ENCODE results near the gene YEATS4. TPM values are rescaled to one million over a fixed set of nuclear protein-coding genes. Genes with fewer than 3 reads are reported as not detected.

YEATS4 gene
- total RNA-seq, 2 donors from 2014 or later: 16.4 to 18.2 TPM

DNA sequence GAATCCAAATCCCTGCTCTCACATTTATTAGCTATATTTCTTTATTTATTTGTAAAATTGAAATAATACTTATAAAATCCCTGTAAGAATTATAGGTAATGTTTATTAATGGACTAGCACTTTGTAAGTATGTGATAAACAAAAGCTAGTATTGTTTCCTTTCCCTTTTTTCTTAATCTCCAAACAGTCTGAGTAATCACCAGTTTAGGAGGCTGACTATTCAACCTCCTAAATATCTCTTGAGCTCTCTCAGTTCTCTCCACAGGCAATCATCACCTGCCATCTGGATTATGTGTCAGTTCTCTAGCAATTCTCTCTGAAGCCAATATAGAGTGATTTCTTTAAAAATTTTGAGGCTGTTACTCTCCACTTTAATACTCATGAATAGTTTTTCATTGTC, 20.6 kb upstream of the YEATS4 start:
- no peaks in the 10 kb centered on the region for H3K9me3 ChIP-seq
- intact Hi-C loops (cut with DNase I): no loop called here
- no peak overlapping the region for H3K9ac ChIP-seq (ENCODE audit: low read depth in 2 of 2, low read length in 2 of 2)
- DNase-seq: no peak
- no peaks in the 10 kb centered on the region for H3K4me1 ChIP-seq
- peak overlapping the region; percentile 37 for H3K27ac ChIP-seq
- no peaks in the 10 kb centered on the region for H3K27me3 ChIP-seq
- no peaks in the 10 kb centered on the region for H3K36me3 ChIP-seq
- TF ChIP-seq CTCF (IDR thresholded peaks at IDR 0.05): no peak
- H3K4me3 ChIP-seq: no peak overlapping the region

DNA sequence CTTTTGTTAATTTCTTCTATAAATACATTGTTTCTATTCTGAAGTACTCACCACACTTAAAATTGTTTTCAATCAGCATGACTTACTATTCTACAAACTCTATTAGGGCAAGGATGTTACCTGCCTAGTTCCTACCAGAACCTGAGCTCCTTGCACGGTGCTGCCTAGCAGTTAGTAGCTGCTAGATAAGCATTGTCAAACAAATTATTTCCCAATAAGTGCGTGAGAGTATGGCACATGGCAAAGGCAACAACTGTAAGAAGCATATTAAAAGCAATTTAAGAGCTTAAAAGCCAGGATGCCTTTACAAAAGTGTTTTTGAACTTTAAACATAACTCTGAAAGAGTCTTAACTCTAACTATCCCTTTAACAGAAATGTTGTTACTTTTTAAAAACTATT, 19.5 kb upstream of the YEATS4 start:
- no peaks in the 10 kb centered on the region for H3K9me3 ChIP-seq
- no peak for TF ChIP-seq CTCF (IDR thresholded peaks at IDR 0.05)

GRCh38 chr12:69341328-69341727, 18.2 kb upstream of the YEATS4 start:
- no peak overlapping the region for H3K27ac ChIP-seq
- H3K36me3 ChIP-seq: no peaks in the 10 kb centered on the region
- no peak overlapping the region for H3K9ac ChIP-seq (ENCODE audit: low read depth in 2 of 2, low read length in 2 of 2)
- no peaks in the 10 kb centered on the region for H3K9me3 ChIP-seq
- H3K27me3 ChIP-seq: no peaks in the 10 kb centered on the region
- DNase-seq: no peak
- no peak for TF ChIP-seq CTCF (IDR thresholded peaks at IDR 0.05)
- intact Hi-C loops (cut with DNase I): no loop called here
- no peak overlapping the region for H3K4me3 ChIP-seq
- H3K4me1 ChIP-seq: no peaks in the 10 kb centered on the region

More for the DNA sequence above, 19.5 kb upstream of the YEATS4 start:
- DNase-seq: no peak
- no peaks in the 10 kb centered on the region for H3K4me1 ChIP-seq
- intact Hi-C loops (cut with DNase I): no loop called here
- no peak overlapping the region for H3K4me3 ChIP-seq
- H3K27me3 ChIP-seq: no peaks in the 10 kb centered on the region
- no peak overlapping the region for H3K27ac ChIP-seq
- H3K36me3 ChIP-seq: no peaks in the 10 kb centered on the region
- H3K9ac ChIP-seq (ENCODE audit: low read depth in 2 of 2, low read length in 2 of 2): no peak overlapping the region

DNA sequence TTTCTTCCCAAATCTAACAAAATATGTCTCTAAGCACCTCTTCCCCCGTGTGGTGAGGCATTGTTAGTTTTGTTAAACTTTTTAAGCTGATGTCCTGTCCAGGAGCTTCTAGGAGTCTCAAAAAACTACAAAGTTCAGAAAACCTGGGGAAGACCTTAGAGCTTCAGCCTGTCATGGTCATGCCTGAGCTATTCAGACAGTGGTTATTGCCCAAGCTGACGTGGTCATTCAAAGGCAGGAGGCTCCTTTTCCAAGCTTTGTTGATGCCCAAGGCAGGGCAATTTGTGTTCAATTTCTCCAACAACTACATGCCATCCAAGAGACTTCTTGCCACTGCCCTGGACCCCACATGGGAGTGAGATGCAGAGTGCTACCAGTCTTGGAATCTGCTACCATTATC, 17.1 kb upstream of the YEATS4 start:
- no peaks in the 10 kb centered on the region for H3K9me3 ChIP-seq
- no peak for DNase-seq
- intact Hi-C loops (cut with DNase I): no loop called here
- H3K9ac ChIP-seq (ENCODE audit: low read depth in 2 of 2, low read length in 2 of 2): no peak overlapping the region
- no peaks in the 10 kb centered on the region for H3K27me3 ChIP-seq
- H3K36me3 ChIP-seq: no peaks in the 10 kb centered on the region
- no peaks in the 10 kb centered on the region for H3K4me1 ChIP-seq
- H3K27ac ChIP-seq: no peak overlapping the region
- no peak for TF ChIP-seq CTCF (IDR thresholded peaks at IDR 0.05)
- H3K4me3 ChIP-seq: no peak overlapping the region

- Histone ChIP-seq H3K4me1 (peaks cover 4% of the 10 kb centered on the region), H3K4me3 (no peak overlapping the region), H3K27ac (no peak overlapping the region)
These were observed 16.2 kb upstream of the YEATS4 start for GRCh38 chr12:69343357-69343756.

More at GRCh38 chr12:69343357-69343756, 16.2 kb upstream of the YEATS4 start:
- no peak for DNase-seq
- intact Hi-C loops (cut with DNase I): no loop called here
- no peak for TF ChIP-seq CTCF (IDR thresholded peaks at IDR 0.05)
- Histone ChIP-seq H3K9me3 (no peaks in the 10 kb centered on the region), H3K9ac (ENCODE audit: low read depth in 2 of 2, low read length in 2 of 2) (no peak overlapping the region), H3K27me3 (no peaks in the 10 kb centered on the region), H3K36me3 (no peaks in the 10 kb centered on the region)
